ENCODE measurements around the gene GDPD5. TPM values are rescaled to one million over a fixed set of nuclear protein-coding genes. Genes with fewer than 3 reads are reported as not detected.
A peak's percentile ranks its signal among the peaks of the same experiment; 100 is the strongest.

Gene GDPD5
- total and polyA plus RNA-seq, 9 of the 15 experiments (the other 6 are each of a cell fraction or from before 2014, with no cell fraction given), result 0.32 to 27.3 (median 8.0) TPM

- no peak for TF ChIP-seq SFPQ (IDR thresholded peaks at IDR 0.05; ENCODE audit: low read depth, low read length)
- TF ChIP-seq ETS1 (conservative IDR thresholded peaks at IDR 0.05; ENCODE audit: control insufficient read depth, low read depth, low read length), result no peak
- TF ChIP-seq FOXJ3 (CRISPR knock-in tag; IDR thresholded peaks at IDR 0.05), result no peak
- no peak for TF ChIP-seq HOXB6 (CRISPR knock-in tag; IDR thresholded peaks at IDR 0.05; ENCODE audit: borderline replicate concordance)
- no peak for TF ChIP-seq PHF21A (IDR thresholded peaks at IDR 0.05; ENCODE audit: borderline replicate concordance, low read depth)
- TF ChIP-seq MAFK (IDR thresholded peaks at IDR 0.05; ENCODE audit: low read length), result no peak
- TF ChIP-seq ZBTB40 (IDR thresholded peaks at IDR 0.05), result no peak
- TF ChIP-seq ZBTB40 (CRISPR knock-in tag; IDR thresholded peaks at IDR 0.05), result no peak
- peak; percentile 88 for TF ChIP-seq POLR2G (IDR thresholded peaks at IDR 0.05; ENCODE audit: low read depth, low read length)
- no peak for TF ChIP-seq ELF1 (tag; IDR thresholded peaks at IDR 0.05)
- no peak for TF ChIP-seq ZNF140 (CRISPR knock-in tag; IDR thresholded peaks at IDR 0.05)
- no peak for TF ChIP-seq ZNF449 (CRISPR knock-in tag; IDR thresholded peaks at IDR 0.05)
- TF ChIP-seq ZNF431 (CRISPR knock-in tag; IDR thresholded peaks at IDR 0.05), result no peak
- TF ChIP-seq COPS2 (conservative IDR thresholded peaks at IDR 0.05), result no peak
These were observed 28.7 kb upstream of the GDPD5 start (continued) for GRCh38 chr11:75554258-75555022.
